Keratinocyte (primary cell): ENCODE measurements around the gene AGRN.

Source experiments
- CTCF ChIP-seq, 3 experiments: IDR thresholded peaks in 1 of 3; conservative IDR thresholded peaks in 1 of 3; optimal IDR thresholded peaks in 1 of 3; 2 replicates in 2 of 3; 3 replicates in 1 of 3; pipeline versions ENCODE3 to v1.5.1; 2011; ENCODE audit warnings: low read length in 3 of 3, mild to moderate bottlenecking in 3 of 3, moderate library complexity in 2 of 3, control low read depth in 1 of 3, inconsistent platforms in 1 of 3; ENCODE audit not compliant: insufficient read depth in 2 of 3; ENCODE audit errors: extremely low read depth in 1 of 3
- EZH2 ChIP-seq: IDR thresholded peaks from one replicate; pipeline ENCODE4 v1.6.1; 2012; ENCODE audit warnings: inconsistent platforms, mild to moderate bottlenecking, low read length, moderate library complexity

GRCh38 chr1:1038694-1039093 is 18.8 kb downstream of the AGRN start:
- TF ChIP-seq CTCF (optimal IDR thresholded peaks at IDR 0.05 in 1 of 3, IDR thresholded peaks at IDR 0.05 in 1 of 3, conservative IDR thresholded peaks at IDR 0.05 in 1 of 3; ENCODE audit: extremely low read depth in 1 of 3, insufficient read depth in 2 of 3, low read length in 3 of 3) (no peak), EZH2 (no peak)
